GM12874 (cell line): ENCODE data around the gene COL5A1.

ENCODE experiments used
- TF ChIP-seq, protein P1 (sequence below): IDR thresholded peaks from 2 replicates; pipeline ENCODE4 v1.5.1; 2011; ENCODE audit warnings: low read depth, mild to moderate bottlenecking, control low read depth, low read length, moderate library complexity; ENCODE audit not compliant: insufficient read depth

Gene COL5A1

DNA sequence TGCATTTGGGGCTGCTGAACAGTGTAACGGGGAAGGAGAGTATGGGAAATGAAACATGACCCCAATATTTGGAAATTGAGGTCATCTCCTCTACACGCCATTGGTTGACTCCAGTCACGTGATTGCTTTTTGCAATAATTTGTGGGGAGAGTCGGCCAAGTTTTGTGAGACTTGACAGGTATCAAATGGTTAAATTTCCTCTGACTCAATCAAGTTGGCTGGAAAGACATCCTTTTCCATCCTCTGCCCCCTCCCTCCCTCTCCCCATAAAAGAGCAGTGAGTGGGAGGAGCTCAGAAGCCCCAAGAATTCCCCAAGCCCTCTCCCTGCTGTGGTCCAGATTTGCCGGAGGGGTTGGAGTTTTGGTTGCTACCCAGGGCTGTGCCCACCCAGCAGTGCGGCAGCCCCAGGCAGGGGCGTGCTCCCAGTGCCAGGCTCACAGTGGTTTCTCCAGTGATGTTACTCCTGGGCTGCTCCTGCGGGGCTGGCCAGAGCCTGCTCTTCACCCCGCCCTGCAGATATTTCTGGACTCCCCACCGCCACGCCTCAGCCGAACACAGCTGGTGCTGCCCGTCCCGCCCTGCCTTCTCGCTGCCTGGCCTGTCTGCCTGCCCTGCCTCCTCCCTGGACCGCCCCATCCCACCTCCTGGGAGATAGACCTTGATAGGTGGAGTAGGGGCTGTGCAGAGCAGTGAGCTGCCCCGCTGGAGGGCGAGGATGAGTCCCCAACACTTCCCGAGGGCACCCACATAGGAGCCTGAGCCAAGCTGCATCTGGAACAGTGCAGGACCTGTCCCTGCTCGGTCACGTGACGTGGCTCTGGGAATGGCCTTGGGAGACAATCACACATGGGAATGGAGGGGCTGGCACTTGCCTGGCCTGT lies 3.4 kb downstream of the COL5A1 start:
- TF ChIP-seq, protein P1, sequence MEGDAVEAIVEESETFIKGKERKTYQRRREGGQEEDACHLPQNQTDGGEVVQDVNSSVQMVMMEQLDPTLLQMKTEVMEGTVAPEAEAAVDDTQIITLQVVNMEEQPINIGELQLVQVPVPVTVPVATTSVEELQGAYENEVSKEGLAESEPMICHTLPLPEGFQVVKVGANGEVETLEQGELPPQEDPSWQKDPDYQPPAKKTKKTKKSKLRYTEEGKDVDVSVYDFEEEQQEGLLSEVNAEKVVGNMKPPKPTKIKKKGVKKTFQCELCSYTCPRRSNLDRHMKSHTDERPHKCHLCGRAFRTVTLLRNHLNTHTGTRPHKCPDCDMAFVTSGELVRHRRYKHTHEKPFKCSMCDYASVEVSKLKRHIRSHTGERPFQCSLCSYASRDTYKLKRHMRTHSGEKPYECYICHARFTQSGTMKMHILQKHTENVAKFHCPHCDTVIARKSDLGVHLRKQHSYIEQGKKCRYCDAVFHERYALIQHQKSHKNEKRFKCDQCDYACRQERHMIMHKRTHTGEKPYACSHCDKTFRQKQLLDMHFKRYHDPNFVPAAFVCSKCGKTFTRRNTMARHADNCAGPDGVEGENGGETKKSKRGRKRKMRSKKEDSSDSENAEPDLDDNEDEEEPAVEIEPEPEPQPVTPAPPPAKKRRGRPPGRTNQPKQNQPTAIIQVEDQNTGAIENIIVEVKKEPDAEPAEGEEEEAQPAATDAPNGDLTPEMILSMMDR, result no peak

DNA sequence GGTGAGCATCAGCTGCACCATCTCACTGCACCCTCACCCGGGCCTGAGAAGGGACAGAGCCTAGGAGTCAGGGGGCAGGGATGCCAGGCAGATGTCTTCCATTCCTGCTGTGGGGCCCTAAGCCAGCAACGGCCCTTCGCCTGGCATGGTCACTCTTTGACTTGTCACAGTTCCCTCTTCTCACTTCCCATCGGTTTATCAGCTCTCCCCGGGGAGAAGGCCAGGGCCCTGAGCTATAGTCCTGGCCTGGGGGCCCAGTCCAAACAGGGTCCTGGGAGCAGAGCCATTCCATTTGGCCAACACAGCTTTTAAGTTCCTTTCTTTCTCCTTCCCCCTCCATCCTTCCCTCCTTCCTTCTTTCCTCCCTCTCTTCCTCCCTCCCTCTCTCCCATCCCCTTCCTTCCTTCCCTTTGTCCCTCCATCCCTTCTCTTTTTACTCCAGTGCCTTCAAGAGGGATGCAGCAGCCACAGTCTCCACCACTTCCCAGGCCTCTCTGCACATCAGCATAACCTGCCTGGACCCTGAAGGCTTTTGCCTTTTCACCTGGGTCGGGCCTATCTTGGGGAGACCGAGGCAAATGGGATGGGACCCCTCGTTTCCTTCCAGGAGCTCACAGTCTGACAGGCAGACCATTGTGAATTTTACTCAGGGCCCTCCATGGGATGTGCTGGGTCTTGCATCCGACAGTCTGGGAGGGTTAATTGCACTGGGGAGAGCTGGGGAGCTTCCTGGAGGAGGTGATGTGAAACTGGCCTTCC lies 4.2 kb downstream of the COL5A1 start:
- TF ChIP-seq, protein P1, result no peak

DNA sequence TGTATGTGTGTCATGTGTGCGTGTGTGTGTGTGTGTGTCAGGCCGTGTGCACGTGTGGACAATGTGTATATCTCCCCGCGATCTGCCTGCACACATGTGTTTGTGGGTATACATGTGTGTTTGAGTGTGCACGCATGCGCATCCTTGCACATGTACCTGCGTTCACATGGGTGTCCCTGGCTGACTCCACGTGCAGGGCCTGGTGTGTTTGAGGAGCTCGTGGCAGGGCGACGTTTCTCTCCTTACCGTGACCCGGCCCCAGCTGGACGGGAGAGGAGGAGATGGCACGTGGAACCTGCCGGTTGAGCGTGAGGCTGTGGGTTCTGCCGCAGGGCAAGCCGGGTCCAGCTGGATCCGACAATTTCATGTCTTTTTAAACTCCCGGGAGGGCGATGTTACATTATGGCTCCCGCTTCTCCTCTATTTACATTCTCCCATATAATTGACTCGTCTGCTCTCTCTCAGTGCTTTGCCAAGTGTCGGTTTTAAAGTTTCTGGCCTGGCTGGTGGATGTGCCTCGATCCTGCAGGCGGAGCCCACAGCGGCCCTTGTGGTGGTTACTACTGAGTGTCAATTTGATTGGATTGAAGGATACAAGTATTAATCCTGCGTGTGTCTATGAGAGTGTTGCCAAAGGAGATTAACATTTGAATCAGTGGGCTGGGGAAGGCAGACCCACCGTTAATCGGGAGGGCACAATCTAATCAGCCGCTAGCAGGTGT lies 5.9 kb downstream of the COL5A1 start:
- TF ChIP-seq, protein P1, result no peak

DNA sequence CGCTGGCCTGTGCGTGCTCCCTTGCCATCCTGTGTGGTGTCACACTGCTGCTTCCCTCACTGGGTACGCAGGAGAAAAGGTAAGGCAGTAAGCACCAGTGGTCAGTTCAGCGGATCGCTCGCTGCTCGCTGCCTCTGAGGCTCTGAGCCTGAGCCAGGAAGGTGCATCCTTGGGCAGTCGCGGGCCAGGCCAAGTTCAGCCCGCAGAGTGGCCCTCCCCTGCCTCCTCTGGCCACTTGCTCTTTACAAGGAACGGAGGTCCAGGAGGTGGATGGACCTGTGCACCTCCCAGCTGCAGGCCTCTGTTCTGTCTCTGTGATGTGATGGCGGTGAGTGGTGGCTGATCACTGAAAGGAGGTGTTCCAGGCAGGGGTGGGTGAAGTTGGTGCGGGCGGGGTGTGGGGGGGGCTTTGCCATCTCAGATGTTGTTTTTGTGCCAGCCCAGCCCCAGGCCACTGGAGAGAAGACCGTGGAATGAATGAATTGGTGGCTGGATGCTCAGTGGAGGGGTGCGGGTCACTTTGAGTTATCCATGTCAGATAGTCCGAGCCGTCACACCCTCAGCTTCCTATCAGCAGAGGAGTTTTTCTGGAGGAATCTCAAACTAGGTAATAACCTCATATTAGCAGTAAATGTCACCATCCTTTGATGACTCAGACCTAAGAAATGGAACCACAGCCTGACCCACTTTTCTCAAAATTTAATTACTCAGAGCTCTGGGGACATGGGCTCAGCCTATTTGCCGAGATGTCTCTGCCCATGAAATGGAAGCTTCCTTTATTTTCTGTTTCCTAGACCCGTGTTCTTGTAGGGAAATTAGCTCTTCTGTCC lies 7.3 kb downstream of the COL5A1 start:
- TF ChIP-seq, protein P1, result no peak

DNA sequence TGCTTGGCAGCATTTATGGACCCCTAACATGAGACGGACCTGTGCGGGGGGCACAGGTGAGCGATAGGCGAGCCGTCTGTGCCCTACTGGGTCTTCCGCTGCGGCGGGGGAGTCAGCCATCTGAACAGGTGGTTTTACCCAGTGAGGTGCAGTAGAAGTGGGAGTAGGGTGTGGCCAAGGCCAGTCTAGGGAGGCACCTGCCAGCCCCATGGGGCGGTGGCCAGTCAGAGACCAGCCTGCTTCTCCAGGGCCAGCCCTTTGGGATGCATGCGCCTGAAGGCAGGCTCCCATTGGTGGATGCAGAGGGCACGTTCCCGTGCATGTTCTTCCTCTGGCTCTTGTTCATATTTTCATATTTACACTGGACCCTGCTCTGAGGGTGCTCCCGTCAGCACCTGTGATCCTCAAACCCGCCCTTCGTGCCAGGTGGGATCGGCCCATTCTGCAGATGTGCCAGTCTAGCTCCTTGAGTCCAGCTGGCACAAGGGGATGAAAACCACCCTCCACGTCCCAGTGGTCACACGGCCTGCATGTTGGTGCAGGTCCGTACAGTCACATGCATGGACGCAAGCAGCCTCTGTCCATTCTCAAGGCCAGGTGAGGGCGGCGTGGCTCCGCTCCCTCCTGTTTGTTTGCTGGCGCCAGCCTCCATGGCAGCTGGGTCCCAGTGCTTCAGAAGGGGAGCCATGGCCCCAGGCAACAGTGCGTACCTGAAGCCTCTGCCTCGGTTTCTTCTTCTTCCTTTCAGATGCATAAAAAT lies 9.0 kb downstream of the COL5A1 start:
- TF ChIP-seq, protein P1, result no peak

DNA sequence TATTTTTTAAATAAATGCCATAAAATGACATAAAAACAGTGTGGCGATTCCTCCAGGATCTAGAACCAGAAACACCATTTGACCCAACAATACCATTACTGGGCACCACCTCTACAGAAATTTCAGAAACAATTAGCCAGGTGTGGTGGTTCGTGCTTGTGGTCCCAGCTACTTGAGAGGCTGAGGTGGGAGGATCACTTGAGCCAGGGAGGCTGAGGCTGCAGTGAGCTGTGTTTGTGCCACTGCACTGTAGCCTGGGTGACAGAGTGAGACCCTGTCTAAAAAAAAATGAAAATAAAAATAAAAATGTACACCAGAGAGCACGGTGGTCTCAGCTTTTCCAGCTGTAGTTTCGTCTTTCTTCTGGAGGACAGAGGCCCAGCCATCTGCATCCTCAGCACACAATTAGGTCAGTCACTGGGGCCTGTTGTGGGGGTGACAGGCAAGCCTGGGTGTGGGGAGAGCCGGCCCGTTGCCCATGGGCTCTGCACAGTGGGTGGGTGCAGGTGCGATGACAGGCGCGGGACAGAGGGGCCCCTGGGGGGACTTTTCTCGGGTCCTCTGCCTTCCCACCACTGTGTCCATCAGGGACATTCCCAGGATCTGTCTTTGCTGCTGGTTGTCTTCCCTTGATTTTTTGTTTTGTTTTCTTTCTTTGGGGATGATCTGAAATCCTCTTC lies 9.8 kb downstream of the COL5A1 start:
- TF ChIP-seq, protein P1, result no peak
